ENCODE data around the gene ACTR2. TPM values are rescaled to one million over a fixed set of nuclear protein-coding genes. Genes with fewer than 3 reads are reported as not detected.

Gene ACTR2
- total RNA-seq, 1 experiment from 2014 or later, result 263 TPM

- Mint-ChIP-seq H3K27me3 (ENCODE audit: insufficient read depth, unreplicated experiment) (no peaks in the 10 kb centered on the region), H3K36me3 (ENCODE audit: insufficient read depth, unreplicated experiment) (peaks cover 29% of the 10 kb centered on the region), H3K9me3 (ENCODE audit: unreplicated experiment) (no peaks in the 10 kb centered on the region), H3K27ac (ENCODE audit: low read depth, unreplicated experiment) (peak overlapping the region; percentile 100), H3K4me3 (ENCODE audit: unreplicated experiment) (peak overlapping the region; percentile 97), H3K4me1 (ENCODE audit: insufficient read depth, unreplicated experiment) (peaks cover 7% of the 10 kb centered on the region)
- intact Hi-C loops (cut with micrococcal nuclease), result loop anchor here (2.0 kb wide), 1 partner anchor 96 kb away; the partner anchor contains the start of gene RAB1A
- ChIA-PET POLR2A (interaction anchor here (0.6 to 3.1 kb wide), 53 partner anchors 9 to 1455 kb away, joined by 3 to 44 read pairs (median 4); partner anchors contain the start of genes AFTPH, CEP68, RAB1A and SPRED2), CTCF (interaction anchor here (0.9 to 1.0 kb wide), 2 partner anchors 9 to 40 kb away, joined by 3 to 4 read pairs; no protein-coding TSS in a partner anchor)
- no peak for DNase-seq (ENCODE audit: unreplicated experiment)
- BruUV-seq (replicated peaks), result TSS peak; percentile 79
- no peak for TF ChIP-seq CTCF (IDR thresholded peaks at IDR 0.05; ENCODE audit: unreplicated experiment)
Observed at GRCh38 chr2:65227020-65227455, 593 bp upstream of the ACTR2 start.

DNA sequence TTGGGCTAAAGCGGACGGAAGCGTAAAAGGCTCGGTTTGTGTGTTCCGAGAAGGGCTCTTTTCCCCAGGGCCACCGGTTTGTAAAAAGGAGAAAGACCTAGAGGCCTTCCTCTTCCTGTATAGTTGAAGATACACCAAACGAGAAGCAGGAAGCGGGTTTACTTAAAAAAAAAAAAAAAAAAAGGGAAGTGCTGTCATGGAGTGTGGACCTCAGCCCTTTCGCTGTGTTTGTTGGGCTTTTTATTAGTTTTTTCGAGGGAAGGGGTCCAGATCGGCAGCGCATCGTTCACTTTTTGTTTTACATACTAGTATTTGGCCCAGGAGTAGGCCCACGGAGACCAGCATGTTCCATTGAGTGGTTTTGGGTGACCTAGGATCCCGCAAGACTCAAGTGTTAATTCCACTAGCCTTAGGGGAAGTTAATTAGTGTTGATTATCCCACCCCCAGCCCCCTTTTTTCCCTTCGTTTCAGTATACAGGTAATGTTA, 676 bp downstream of the ACTR2 start:
- peak; percentile 52 for DNase-seq (ENCODE audit: unreplicated experiment)
- no peaks in the 10 kb centered on the region for H3K9me3 Mint-ChIP-seq (ENCODE audit: unreplicated experiment)
- H3K27me3 Mint-ChIP-seq (ENCODE audit: insufficient read depth, unreplicated experiment), result no peaks in the 10 kb centered on the region
- H3K4me1 Mint-ChIP-seq (ENCODE audit: insufficient read depth, unreplicated experiment), result peaks cover 13% of the 10 kb centered on the region
- TF ChIP-seq CTCF (IDR thresholded peaks at IDR 0.05; ENCODE audit: unreplicated experiment), result no peak
- intact Hi-C loops (cut with micrococcal nuclease), result no loop called here
- H3K36me3 Mint-ChIP-seq (ENCODE audit: insufficient read depth, unreplicated experiment), result peaks cover 37% of the 10 kb centered on the region
- CTCF ChIA-PET, result no interaction called here
- no TSS peak for BruUV-seq (replicated peaks)
- H3K27ac Mint-ChIP-seq (ENCODE audit: low read depth, unreplicated experiment), result peak overlapping the region; percentile 100
- POLR2A ChIA-PET, result interaction anchor here (1.0 to 2.4 kb wide), 5 partner anchors 8 to 172 kb away, joined by 3 to 40 read pairs (median 3); partner anchors contain the start of gene CEP68
- peak overlapping the region; percentile 97 for H3K4me3 Mint-ChIP-seq (ENCODE audit: unreplicated experiment)

- POLR2A ChIA-PET, result interaction anchor here (0.7 to 1.7 kb wide), 7 partner anchors 10 to 325 kb away, joined by 3 to 8 read pairs (median 4); no protein-coding TSS in a partner anchor
- H3K27me3 Mint-ChIP-seq (ENCODE audit: insufficient read depth, unreplicated experiment), result no peaks in the 10 kb centered on the region
- intact Hi-C loops (cut with micrococcal nuclease), result no loop called here
- DNase-seq (ENCODE audit: unreplicated experiment), result peak; percentile 33
- no peak overlapping the region for H3K4me3 Mint-ChIP-seq (ENCODE audit: unreplicated experiment)
- peak overlapping the region; percentile 61 for H3K27ac Mint-ChIP-seq (ENCODE audit: low read depth, unreplicated experiment)
- no TSS peak for BruUV-seq (replicated peaks)
- H3K36me3 Mint-ChIP-seq (ENCODE audit: insufficient read depth, unreplicated experiment), result peaks cover 53% of the 10 kb centered on the region
- no peak for TF ChIP-seq CTCF (IDR thresholded peaks at IDR 0.05; ENCODE audit: unreplicated experiment)
- H3K9me3 Mint-ChIP-seq (ENCODE audit: unreplicated experiment), result no peaks in the 10 kb centered on the region
- H3K4me1 Mint-ChIP-seq (ENCODE audit: insufficient read depth, unreplicated experiment), result peaks cover 19% of the 10 kb centered on the region
- CTCF ChIA-PET, result interaction anchor here (0.6 kb wide), 1 partner anchor 285 kb away, joined by 3 read pairs; no protein-coding TSS in a partner anchor
Observed at GRCh38 chr2:65231121-65231520, 3.5 kb downstream of the ACTR2 start.

- peak overlapping the region; percentile 21 for H3K27ac Mint-ChIP-seq (ENCODE audit: low read depth, unreplicated experiment)
- intact Hi-C loops (cut with micrococcal nuclease), result no loop called here
- CTCF ChIA-PET, result no interaction called here
- no peaks in the 10 kb centered on the region for H3K27me3 Mint-ChIP-seq (ENCODE audit: insufficient read depth, unreplicated experiment)
- DNase-seq (ENCODE audit: unreplicated experiment), result peak; percentile 45
- H3K4me1 Mint-ChIP-seq (ENCODE audit: insufficient read depth, unreplicated experiment), result peaks cover 12% of the 10 kb centered on the region
- no peak overlapping the region for H3K4me3 Mint-ChIP-seq (ENCODE audit: unreplicated experiment)
- peaks cover 56% of the 10 kb centered on the region for H3K36me3 Mint-ChIP-seq (ENCODE audit: insufficient read depth, unreplicated experiment)
- TF ChIP-seq CTCF (IDR thresholded peaks at IDR 0.05; ENCODE audit: unreplicated experiment), result no peak
- POLR2A ChIA-PET, result interaction anchor here (0.7 to 1.7 kb wide), 4 partner anchors 62 to 201 kb away, joined by 3 to 8 read pairs (median 4); partner anchors contain the start of gene SPRED2
- no peaks in the 10 kb centered on the region for H3K9me3 Mint-ChIP-seq (ENCODE audit: unreplicated experiment)
- no TSS peak for BruUV-seq (replicated peaks)
Observed at GRCh38 chr2:65231892-65232477, 4.4 kb downstream of the ACTR2 start.
